MM.1S (cell line): ENCODE results near the gene TMTC1.

Experiments used
- DNase-seq: peaks from one replicate; pipeline ENCODE4 v3.0.0-alpha.2; 2015
- H2AFZ ChIP-seq: fragments of 300-600 bp; sonication (generic); 2 replicates; pipeline ENCODE4 v1.6.0; 2016; ENCODE audit warnings: antibody characterized with exemption, low read length
- H3F3A ChIP-seq: fragments of 300-600 bp; sonication (generic); 2 replicates; pipeline ENCODE4 v1.6.1; 2016; ENCODE audit warnings: mild to moderate bottlenecking, antibody characterized with exemption, low read length, moderate library complexity, mixed read lengths; ENCODE audit not compliant: insufficient read depth
- H3K27ac ChIP-seq: fragments of 300-600 bp; sonication (generic); 2 replicates; pipeline ENCODE4 v1.5.1; 2016; ENCODE audit warnings: mild to moderate bottlenecking, low read length
- H3K27me3 ChIP-seq: fragments of 300-600 bp; sonication (generic); replicated peaks from 2 replicates; pipeline ENCODE4 v1.6.0; 2016; ENCODE audit warnings: low read length; ENCODE audit not compliant: insufficient read depth
- H3K36me3 ChIP-seq: fragments of 300-600 bp; sonication (generic); replicated peaks from 2 replicates; pipeline ENCODE4 v1.6.1; 2016; ENCODE audit warnings: mild to moderate bottlenecking, low read length, mixed read lengths; ENCODE audit not compliant: insufficient read depth
- H3K4me1 ChIP-seq: fragments of 300-600 bp; sonication (generic); 2 replicates; pipeline ENCODE4 v1.6.1; 2016; ENCODE audit warnings: low read length, mixed read lengths
- H3K4me2 ChIP-seq: fragments of 300-600 bp; sonication (generic); 2 replicates; pipeline ENCODE4 v1.6.0; 2016; ENCODE audit warnings: low read depth, low read length
- H3K4me3 ChIP-seq: fragments of 300-600 bp; sonication (generic); 2 replicates; pipeline ENCODE4 v1.5.1; 2016; ENCODE audit warnings: low read length, mixed read lengths
- H3K79me2 ChIP-seq: fragments of 300-600 bp; sonication (generic); 2 replicates; pipeline ENCODE4 v1.6.1; 2016; ENCODE audit warnings: mixed run types, low read length, mixed read lengths
- H3K9ac ChIP-seq: fragments of 300-600 bp; sonication (generic); 2 replicates; pipeline ENCODE4 v1.6.1; 2016; ENCODE audit warnings: low read length, mixed read lengths
- H3K9me2 ChIP-seq: fragments of 300-600 bp; sonication (generic); replicated peaks from 2 replicates; pipeline ENCODE4 v1.6.1; 2016; ENCODE audit warnings: mild to moderate bottlenecking, low read length, mixed read lengths; ENCODE audit not compliant: insufficient read depth
- H3K9me3 ChIP-seq: fragments of 300-600 bp; sonication (generic); replicated peaks from 2 replicates; pipeline ENCODE4 v1.6.1; 2016; ENCODE audit warnings: mild to moderate bottlenecking, low read length, mixed read lengths; ENCODE audit not compliant: insufficient read depth
- H4K20me1 ChIP-seq: fragments of 300-600 bp; sonication (generic); 2 replicates; pipeline ENCODE4 v1.6.1; 2016; ENCODE audit warnings: mild to moderate bottlenecking, low read length, moderate library complexity, mixed read lengths; ENCODE audit not compliant: insufficient read depth
- CTCF ChIP-seq: fragments of 300-600 bp; sonication (generic); IDR thresholded peaks from 2 replicates; pipeline ENCODE4 v1.5.1; 2016; ENCODE audit warnings: antibody characterized with exemption, low read length, mixed read lengths
- EZH2 ChIP-seq: fragments of 300-600 bp; sonication (generic); optimal IDR thresholded peaks from 2 replicates; pipeline ENCODE3; 2017; ENCODE audit warnings: low read depth, mild to moderate bottlenecking, antibody characterized with exemption, low read length, mixed read lengths
- EZH2phosphoT487 ChIP-seq: fragments of 300-600 bp; sonication (generic); IDR thresholded peaks from 2 replicates; pipeline ENCODE4 v1.6.1; 2018; ENCODE audit warnings: antibody characterized with exemption, low read length

The TMTC1 gene

GRCh38 chr12:29797565-29798355 lies 14.0 kb upstream of the TMTC1 start:
- Histone ChIP-seq H3K27ac (no peak overlapping the region), H3K9ac (no peak overlapping the region), H3K9me2 (no peaks in the 10 kb centered on the region), H3K9me3 (no peaks in the 10 kb centered on the region), H3K4me3 (no peak overlapping the region), H3K4me2 (no peak overlapping the region), H3K36me3 (no peaks in the 10 kb centered on the region), H3K79me2 (no peaks in the 10 kb centered on the region), H3K4me1 (no peaks in the 10 kb centered on the region), H3F3A (peaks cover 10% of the 10 kb centered on the region), H3K27me3 (no peaks in the 10 kb centered on the region), H4K20me1 (no peaks in the 10 kb centered on the region), H2AFZ (no peak overlapping the region)
- TF ChIP-seq EZH2 (no peak), EZH2phosphoT487 (no peak), CTCF (no peak)
- no peak for DNase-seq

- H4K20me1 ChIP-seq, result no peaks in the 10 kb centered on the region
- no peaks in the 10 kb centered on the region for H3K27me3 ChIP-seq
- H3K4me1 ChIP-seq, result no peaks in the 10 kb centered on the region
- H3K9me3 ChIP-seq, result no peaks in the 10 kb centered on the region
- no peak overlapping the region for H2AFZ ChIP-seq
- no peaks in the 10 kb centered on the region for H3K9me2 ChIP-seq
- peaks cover 18% of the 10 kb centered on the region for H3F3A ChIP-seq
- H3K27ac ChIP-seq, result no peak overlapping the region
- H3K79me2 ChIP-seq, result no peaks in the 10 kb centered on the region
- H3K36me3 ChIP-seq, result no peaks in the 10 kb centered on the region
- no peak overlapping the region for H3K4me3 ChIP-seq
- no peak overlapping the region for H3K9ac ChIP-seq
- TF ChIP-seq CTCF (no peak), EZH2phosphoT487 (no peak), EZH2 (no peak)
- no peak overlapping the region for H3K4me2 ChIP-seq
- DNase-seq, result no peak
These were observed 13.1 kb upstream of the TMTC1 start for GRCh38 chr12:29796823-29797263.

GRCh38 chr12:29795715-29796114 lies 12.0 kb upstream of the TMTC1 start:
- Histone ChIP-seq H3K27ac (no peak overlapping the region), H3K4me2 (no peak overlapping the region), H4K20me1 (no peaks in the 10 kb centered on the region), H3K9me3 (no peaks in the 10 kb centered on the region), H3K9ac (no peak overlapping the region), H3K4me1 (no peaks in the 10 kb centered on the region), H3K27me3 (no peaks in the 10 kb centered on the region), H3K9me2 (no peaks in the 10 kb centered on the region), H3K79me2 (no peaks in the 10 kb centered on the region), H3K36me3 (no peaks in the 10 kb centered on the region), H3K4me3 (no peak overlapping the region), H3F3A (peaks cover 19% of the 10 kb centered on the region), H2AFZ (no peak overlapping the region)
- no peak for DNase-seq
- TF ChIP-seq EZH2 (no peak), EZH2phosphoT487 (no peak), CTCF (no peak)
